CD4-positive, alpha-beta memory T cell (primary cell): ENCODE data around the gene ALPI. TPM values are rescaled to one million over a fixed set of nuclear protein-coding genes. Genes with fewer than 3 reads are reported as not detected.
A peak's percentile ranks its signal among the peaks of the same experiment; 100 is the strongest.

ENCODE experiments used
- CTCF ChIA-PET: fragments of 350-600 bp; sonication (Branson Sonifier 250); formaldehyde crosslinking; loops from one replicate; lab custom pipeline; 2021; ENCODE audit warnings: inconsistent platforms; ENCODE audit not compliant: partially characterized antibody; lab: Charles Lee
- POLR2A ChIA-PET: fragments of 350-600 bp; sonication (Branson Sonifier 250); formaldehyde crosslinking; loops from one replicate; lab custom pipeline; 2021; ENCODE audit not compliant: partially characterized antibody; lab: Charles Lee
- DNase-seq, 5 donors: peaks; one replicate each; pipeline versions ENCODE4 v3.0.0 to v3.0.0-alpha.2; 2020 to 2022; ENCODE audit warnings: mixed read lengths in 1 of 5
- H3K27ac ChIP-seq: one replicate; pipeline ENCODE4 v1.7.0; 2013; ENCODE audit warnings: low read depth, low read length
- H3K27me3 ChIP-seq: 2 replicates; pipeline ENCODE4 v1.7.0; 2013; ENCODE audit warnings: mild to moderate bottlenecking, low read length, moderate library complexity; ENCODE audit not compliant: insufficient read depth
- H3K36me3 ChIP-seq: 2 replicates; pipeline ENCODE4 v1.7.0; 2013; ENCODE audit warnings: mild to moderate bottlenecking, low read length, moderate library complexity; ENCODE audit not compliant: insufficient read depth
- H3K4me1 ChIP-seq: 2 replicates; pipeline ENCODE4 v1.7.0; 2013; ENCODE audit warnings: mild to moderate bottlenecking, low read length, moderate library complexity; ENCODE audit not compliant: insufficient read depth
- H3K4me3 ChIP-seq, 2 donors: one replicate each; pipeline ENCODE4 v1.7.0; 2013; ENCODE audit warnings: low read length in 2 of 2, mild to moderate bottlenecking in 1 of 2
- H3K9me3 ChIP-seq, 2 donors: one replicate each; pipeline ENCODE4 v1.7.0; 2013; ENCODE audit warnings: low read length in 2 of 2, control low read depth in 1 of 2; ENCODE audit not compliant: control insufficient read depth in 1 of 2
- H3K27ac Mint-ChIP-seq, 7 donors: one replicate each; pipeline ENCODE4 v1.8.0; 2020 to 2021; ENCODE audit warnings: mixed read lengths in 7 of 7, mild to moderate bottlenecking in 6 of 7, inconsistent platforms in 3 of 7, moderate library complexity in 3 of 7
- H3K27me3 Mint-ChIP-seq, 2 donors: one replicate each; pipeline ENCODE4 v1.8.0; 2020 to 2021; ENCODE audit warnings: mixed read lengths in 2 of 2
- H3K36me3 Mint-ChIP-seq, 2 donors: one replicate each; pipeline ENCODE4 v1.8.0; 2020 to 2021; ENCODE audit warnings: mixed read lengths in 2 of 2, inconsistent platforms in 1 of 2, mild to moderate bottlenecking in 1 of 2
- H3K4me1 Mint-ChIP-seq, 4 donors: one replicate each; pipeline ENCODE4 v1.8.0; 2020 to 2021; ENCODE audit warnings: mixed read lengths in 4 of 4, mild to moderate bottlenecking in 1 of 4
- H3K4me3 Mint-ChIP-seq, 8 donors: one replicate each; pipeline ENCODE4 v1.8.0; 2020 to 2021; ENCODE audit warnings: mixed read lengths in 8 of 8, mild to moderate bottlenecking in 7 of 8, moderate library complexity in 6 of 8, inconsistent platforms in 3 of 8
- H3K9me3 Mint-ChIP-seq, 8 donors: one replicate each; pipeline ENCODE4 v1.8.0; 2020 to 2021; ENCODE audit warnings: mixed read lengths in 8 of 8, mild to moderate bottlenecking in 5 of 8, inconsistent platforms in 3 of 8, moderate library complexity in 1 of 8
- intact Hi-C: fragments of 100-400 bp; cut with micrococcal nuclease; formaldehyde crosslinking; loops from one replicate; pipeline ENCODE4 v1.15.1; 2023
- polyA plus RNA-seq, 2 donors: library from polyadenylated mRNA; unstranded; fragments of 300-500 nt; fragmentation: Illumina TruSeq; gene quantifications; one replicate each; pipeline ENCODE4 v1.2.3, GENCODE V29; 2021
- total RNA-seq, 2 experiments: library from RNA; stranded (reverse); gene quantifications; one replicate each; pipeline ENCODE4 v1.2.3, GENCODE V29; 2021

Gene ALPI
- total and polyA plus RNA-seq, 4 experiments from 2014 or later, result not detected

- H3K4me3 Mint-ChIP-seq, result peak overlapping the region in 5 of 8 donors; percentile 11 to 74 (median 62)
- no peak overlapping the region for H3K27ac Mint-ChIP-seq
- Histone ChIP-seq H3K4me1 (peaks cover 3% of the 10 kb centered on the region), H3K4me3 (no peak overlapping the region), H3K36me3 (no peaks in the 10 kb centered on the region), H3K27ac (no peak overlapping the region), H3K27me3 (no peaks in the 10 kb centered on the region), H3K9me3 (no peaks in the 10 kb centered on the region)
- intact Hi-C loops, result no loop called here
- H3K27me3 Mint-ChIP-seq, result peaks cover 38 to 39% of the 10 kb centered on the region in 2 donors
- peaks cover 0 to 11% (median 2%) of the 10 kb centered on the region in 8 donors for H3K9me3 Mint-ChIP-seq
- ChIA-PET CTCF (interaction anchor here (0.8 to 1.0 kb wide), 2 partner anchors 12 to 564 kb away, joined by 3 read pairs; no protein-coding TSS in a partner anchor), POLR2A (no interaction called here)
- peaks cover 10 to 29% (median 18%) of the 10 kb centered on the region in 4 donors for H3K4me1 Mint-ChIP-seq
- no peaks in the 10 kb centered on the region for H3K36me3 Mint-ChIP-seq
- no peak for DNase-seq
Observed at GRCh38 chr2:232418056-232418455, 37.9 kb upstream of the ALPI start.

GRCh38 chr2:232418466-232419244 is 37.3 kb upstream of the ALPI start:
- intact Hi-C loops, result no loop called here
- Mint-ChIP-seq H3K36me3 (no peaks in the 10 kb centered on the region), H3K4me3 (peak overlapping the region in 7 of 8 donors; percentile 29 to 77 (median 70)), H3K27me3 (peaks cover 39 to 45% of the 10 kb centered on the region in 2 donors), H3K9me3 (peaks cover 0 to 11% (median 2%) of the 10 kb centered on the region in 8 donors), H3K27ac (no peak overlapping the region), H3K4me1 (peaks cover 5 to 29% (median 13%) of the 10 kb centered on the region in 4 donors)
- no peaks in the 10 kb centered on the region for H3K36me3 ChIP-seq
- no peak for DNase-seq
- ChIA-PET POLR2A (no interaction called here), CTCF (no interaction called here)
- H3K27ac ChIP-seq, result no peak overlapping the region
- no peak overlapping the region for H3K4me3 ChIP-seq
- peaks cover 3% of the 10 kb centered on the region for H3K4me1 ChIP-seq
- no peaks in the 10 kb centered on the region for H3K27me3 ChIP-seq
- H3K9me3 ChIP-seq, result no peaks in the 10 kb centered on the region

GRCh38 chr2:232419245-232420072 is 36.5 kb upstream of the ALPI start:
- H3K27ac Mint-ChIP-seq, result no peak overlapping the region
- Histone ChIP-seq H3K4me3 (no peak overlapping the region), H3K4me1 (peaks cover 3% of the 10 kb centered on the region), H3K27ac (no peak overlapping the region), H3K36me3 (no peaks in the 10 kb centered on the region), H3K27me3 (no peaks in the 10 kb centered on the region), H3K9me3 (no peaks in the 10 kb centered on the region)
- DNase-seq, result no peak
- H3K9me3 Mint-ChIP-seq, result peaks cover 0 to 11% (median 2%) of the 10 kb centered on the region in 8 donors
- intact Hi-C loops, result no loop called here
- H3K4me1 Mint-ChIP-seq, result peaks cover 5 to 29% (median 12%) of the 10 kb centered on the region in 4 donors
- peaks cover 36 to 42% of the 10 kb centered on the region in 2 donors for H3K27me3 Mint-ChIP-seq
- CTCF ChIA-PET, result no interaction called here
- H3K36me3 Mint-ChIP-seq, result no peaks in the 10 kb centered on the region
- peak overlapping the region in 6 of 8 donors; percentile 38 to 77 (median 72) for H3K4me3 Mint-ChIP-seq
- POLR2A ChIA-PET, result no interaction called here

- no peak overlapping the region for H3K27ac Mint-ChIP-seq
- ChIA-PET POLR2A (no interaction called here), CTCF (no interaction called here)
- intact Hi-C loops, result no loop called here
- H3K9me3 Mint-ChIP-seq, result peaks cover 0 to 11% (median 2%) of the 10 kb centered on the region in 8 donors
- Histone ChIP-seq H3K4me1 (peaks cover 3% of the 10 kb centered on the region), H3K27ac (no peak overlapping the region), H3K36me3 (no peaks in the 10 kb centered on the region), H3K9me3 (no peaks in the 10 kb centered on the region), H3K27me3 (no peaks in the 10 kb centered on the region), H3K4me3 (peak overlapping the region in 1 of 2 donors; percentile 14)
- peak overlapping the region in 4 of 8 donors; percentile 31 to 62 (median 46) for H3K4me3 Mint-ChIP-seq
- H3K4me1 Mint-ChIP-seq, result peaks cover 5 to 29% (median 12%) of the 10 kb centered on the region in 4 donors
- H3K27me3 Mint-ChIP-seq, result peaks cover 37 to 40% of the 10 kb centered on the region in 2 donors
- DNase-seq, result no peak
- no peaks in the 10 kb centered on the region for H3K36me3 Mint-ChIP-seq
Observed at GRCh38 chr2:232420073-232420454, 35.9 kb upstream of the ALPI start.

GRCh38 chr2:232420463-232421188 is 35.3 kb upstream of the ALPI start:
- Histone ChIP-seq H3K36me3 (no peaks in the 10 kb centered on the region), H3K27ac (no peak overlapping the region), H3K4me1 (peaks cover 3% of the 10 kb centered on the region), H3K27me3 (no peaks in the 10 kb centered on the region), H3K4me3 (peak overlapping the region in 1 of 2 donors; percentile 14), H3K9me3 (no peaks in the 10 kb centered on the region)
- Mint-ChIP-seq H3K27me3 (peaks cover 35 to 41% of the 10 kb centered on the region in 2 donors), H3K4me3 (peak overlapping the region in 4 of 8 donors; percentile 16 to 62 (median 56)), H3K4me1 (peaks cover 5 to 26% (median 12%) of the 10 kb centered on the region in 4 donors), H3K36me3 (no peaks in the 10 kb centered on the region), H3K9me3 (peaks cover 0 to 11% (median 2%) of the 10 kb centered on the region in 8 donors), H3K27ac (no peak overlapping the region)
- ChIA-PET POLR2A (no interaction called here), CTCF (no interaction called here)
- peak in 2 of 5 donors; percentile 9 to 24 for DNase-seq
- intact Hi-C loops, result no loop called here

- intact Hi-C loops, result no loop called here
- H3K4me1 Mint-ChIP-seq, result peaks cover 5 to 23% (median 12%) of the 10 kb centered on the region in 4 donors
- no peak overlapping the region for H3K4me3 ChIP-seq
- no peak for DNase-seq
- peaks cover 0 to 11% (median 2%) of the 10 kb centered on the region in 8 donors for H3K9me3 Mint-ChIP-seq
- H3K27me3 ChIP-seq, result no peaks in the 10 kb centered on the region
- no peaks in the 10 kb centered on the region for H3K9me3 ChIP-seq
- H3K27ac ChIP-seq, result no peak overlapping the region
- peak overlapping the region in 4 of 8 donors; percentile 41 to 69 (median 50) for H3K4me3 Mint-ChIP-seq
- H3K36me3 Mint-ChIP-seq, result no peaks in the 10 kb centered on the region
- no peak overlapping the region for H3K27ac Mint-ChIP-seq
- H3K4me1 ChIP-seq, result peaks cover 3% of the 10 kb centered on the region
- ChIA-PET CTCF (no interaction called here), POLR2A (no interaction called here)
- peaks cover 31 to 35% of the 10 kb centered on the region in 2 donors for H3K27me3 Mint-ChIP-seq
- no peaks in the 10 kb centered on the region for H3K36me3 ChIP-seq
Observed at GRCh38 chr2:232421189-232421785, 34.7 kb upstream of the ALPI start.
